Nephron progenitor cell (in vitro differentiated cells): ENCODE results near the gene GNAS.

Experiments used
- DNase-seq: peaks from one replicate; pipeline ENCODE4 v3.0.0; 2021
- H3K27ac Mint-ChIP-seq: 2 replicates; pipeline ENCODE4 v1.8.0; 2021; ENCODE audit warnings: mild to moderate bottlenecking, moderate library complexity, mixed read lengths
- H3K27me3 Mint-ChIP-seq: 2 replicates; pipeline ENCODE4 v1.8.0; 2021; ENCODE audit warnings: mild to moderate bottlenecking, low read depth, mixed read lengths; ENCODE audit not compliant: poor library complexity
- H3K36me3 Mint-ChIP-seq: 2 replicates; pipeline ENCODE4 v1.8.0; 2021; ENCODE audit warnings: low read depth, mixed read lengths
- H3K4me1 Mint-ChIP-seq: 2 replicates; pipeline ENCODE4 v1.8.0; 2021; ENCODE audit warnings: mixed read lengths
- H3K4me3 Mint-ChIP-seq: 2 replicates; pipeline ENCODE4 v1.8.0; 2021; ENCODE audit warnings: mild to moderate bottlenecking, moderate library complexity, mixed read lengths
- H3K9me3 Mint-ChIP-seq: 2 replicates; pipeline ENCODE4 v1.8.0; 2021; ENCODE audit warnings: mild to moderate bottlenecking, moderate library complexity, mixed read lengths
- TF ChIP-seq, protein P1 (sequence below): fragments of 200-600 bp; sonication (generic); IDR thresholded peaks from 2 replicates; pipeline ENCODE4 v1.5.0; 2021; ENCODE audit warnings: antibody characterized with exemption

GNAS gene

DNA sequence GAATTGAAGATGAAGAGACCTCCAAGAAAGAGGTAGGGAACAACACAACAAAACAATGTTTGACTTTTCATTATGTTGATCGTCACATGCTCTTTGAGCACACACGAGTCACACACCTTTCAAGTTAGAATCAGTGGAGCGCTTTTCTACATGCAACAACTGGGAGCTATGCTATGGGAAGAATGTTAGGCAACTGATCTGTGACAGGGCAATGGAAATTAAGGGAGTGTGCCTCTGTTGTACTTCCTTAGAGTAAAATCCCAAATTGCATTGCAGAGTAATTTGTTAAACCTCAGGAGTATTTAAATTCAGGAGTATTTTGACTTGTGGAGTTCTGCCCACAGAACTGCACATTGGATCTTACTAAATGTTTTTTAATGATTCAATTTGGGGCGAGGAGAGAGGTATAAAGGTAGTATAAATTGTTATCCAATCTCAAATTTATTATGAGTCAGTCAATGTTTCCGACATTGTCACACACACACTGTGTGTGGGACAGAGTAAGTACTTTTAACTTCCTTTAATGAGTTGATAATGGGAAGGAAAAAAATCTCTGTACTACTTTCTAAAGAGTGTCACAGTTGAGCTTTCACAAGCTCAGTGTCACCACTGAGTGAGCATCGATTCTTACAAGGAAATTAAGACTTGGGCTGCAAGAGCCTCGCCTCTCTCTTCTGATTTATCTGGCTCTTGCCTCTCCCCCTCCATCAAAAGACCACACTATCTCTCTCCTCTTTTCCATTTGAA is 10.7 kb downstream of the GNAS start:
- no peak for DNase-seq
- peaks cover 66% of the 10 kb centered on the region for H3K4me1 Mint-ChIP-seq
- H3K36me3 Mint-ChIP-seq, result no peaks in the 10 kb centered on the region
- TF ChIP-seq, protein P1, sequence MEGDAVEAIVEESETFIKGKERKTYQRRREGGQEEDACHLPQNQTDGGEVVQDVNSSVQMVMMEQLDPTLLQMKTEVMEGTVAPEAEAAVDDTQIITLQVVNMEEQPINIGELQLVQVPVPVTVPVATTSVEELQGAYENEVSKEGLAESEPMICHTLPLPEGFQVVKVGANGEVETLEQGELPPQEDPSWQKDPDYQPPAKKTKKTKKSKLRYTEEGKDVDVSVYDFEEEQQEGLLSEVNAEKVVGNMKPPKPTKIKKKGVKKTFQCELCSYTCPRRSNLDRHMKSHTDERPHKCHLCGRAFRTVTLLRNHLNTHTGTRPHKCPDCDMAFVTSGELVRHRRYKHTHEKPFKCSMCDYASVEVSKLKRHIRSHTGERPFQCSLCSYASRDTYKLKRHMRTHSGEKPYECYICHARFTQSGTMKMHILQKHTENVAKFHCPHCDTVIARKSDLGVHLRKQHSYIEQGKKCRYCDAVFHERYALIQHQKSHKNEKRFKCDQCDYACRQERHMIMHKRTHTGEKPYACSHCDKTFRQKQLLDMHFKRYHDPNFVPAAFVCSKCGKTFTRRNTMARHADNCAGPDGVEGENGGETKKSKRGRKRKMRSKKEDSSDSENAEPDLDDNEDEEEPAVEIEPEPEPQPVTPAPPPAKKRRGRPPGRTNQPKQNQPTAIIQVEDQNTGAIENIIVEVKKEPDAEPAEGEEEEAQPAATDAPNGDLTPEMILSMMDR, result no peak
- H3K27me3 Mint-ChIP-seq, result peaks cover 30% of the 10 kb centered on the region
- peak overlapping the region; percentile 77 for H3K27ac Mint-ChIP-seq
- H3K9me3 Mint-ChIP-seq, result no peaks in the 10 kb centered on the region
- H3K4me3 Mint-ChIP-seq, result no peak overlapping the region

DNA sequence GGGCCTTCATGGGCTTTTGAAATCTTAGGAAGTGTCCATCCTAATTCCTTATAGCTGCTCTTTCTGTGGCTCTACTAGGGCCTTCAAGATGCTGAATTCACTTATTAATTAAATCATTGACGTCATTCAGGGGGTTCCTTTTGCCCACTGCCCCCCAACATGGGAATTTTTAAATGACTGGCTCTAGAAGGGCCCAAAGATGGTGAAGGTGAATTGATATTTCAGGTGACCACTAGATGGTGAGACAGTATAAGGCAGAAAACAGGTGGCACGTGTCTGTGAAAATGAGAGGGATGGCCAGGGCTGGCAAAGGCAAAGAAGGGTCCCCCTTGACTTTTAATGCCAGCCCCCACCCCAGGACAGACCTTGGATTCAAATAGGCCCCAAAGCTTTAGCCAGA is 11.8 kb downstream of the GNAS start:
- no peaks in the 10 kb centered on the region for H3K9me3 Mint-ChIP-seq
- no peak for DNase-seq
- no peak overlapping the region for H3K4me3 Mint-ChIP-seq
- no peak overlapping the region for H3K27ac Mint-ChIP-seq
- peaks cover 18% of the 10 kb centered on the region for H3K27me3 Mint-ChIP-seq
- TF ChIP-seq, protein P1, result no peak
- no peaks in the 10 kb centered on the region for H3K36me3 Mint-ChIP-seq
- peaks cover 77% of the 10 kb centered on the region for H3K4me1 Mint-ChIP-seq

DNA sequence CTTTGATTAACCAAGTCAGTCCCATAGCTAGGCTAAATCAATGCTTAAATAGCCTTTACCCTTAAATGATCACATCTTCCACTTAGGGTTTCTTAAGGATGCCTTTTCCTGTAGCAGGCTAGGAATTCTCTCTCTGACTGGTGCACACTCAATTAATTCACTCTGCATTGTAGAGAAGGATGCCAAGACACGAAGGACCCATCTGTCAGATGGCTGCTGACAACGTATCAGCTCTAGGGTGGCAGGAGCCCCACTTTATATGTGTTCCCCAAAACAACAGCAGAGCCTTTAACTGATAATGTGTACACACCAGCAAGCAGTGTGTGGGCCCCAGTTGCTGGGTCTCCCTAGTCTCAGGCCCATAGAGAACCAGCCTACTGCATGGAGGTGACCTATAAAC is 13.3 kb downstream of the GNAS start:
- H3K4me1 Mint-ChIP-seq, result peaks cover 82% of the 10 kb centered on the region
- no peak for DNase-seq
- no peak overlapping the region for H3K4me3 Mint-ChIP-seq
- peaks cover under 1% of the 10 kb centered on the region for H3K36me3 Mint-ChIP-seq
- peaks cover under 1% of the 10 kb centered on the region for H3K9me3 Mint-ChIP-seq
- TF ChIP-seq, protein P1, result no peak
- H3K27me3 Mint-ChIP-seq, result peaks cover 7% of the 10 kb centered on the region
- peak overlapping the region; percentile 34 for H3K27ac Mint-ChIP-seq

DNA sequence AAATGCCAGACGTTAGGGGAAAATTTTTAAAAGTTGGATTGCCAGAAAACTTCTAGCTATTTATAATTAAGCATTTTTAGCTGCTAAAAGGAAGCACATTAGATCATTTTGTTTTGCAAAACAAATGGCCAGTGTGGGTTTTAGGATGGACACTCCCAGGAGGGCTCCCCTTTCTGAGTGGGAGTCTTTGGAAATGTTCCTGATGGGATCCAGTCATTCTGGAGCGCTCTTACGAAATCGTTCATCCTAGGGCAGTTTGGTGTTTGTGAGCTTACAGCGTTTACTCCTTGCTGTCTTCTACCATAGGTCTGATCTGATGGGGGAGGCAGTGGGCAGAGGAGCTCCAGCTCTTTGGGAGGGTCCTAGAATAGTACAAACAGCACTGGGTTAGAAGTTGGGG is 14.7 kb downstream of the GNAS start:
- peaks cover 5% of the 10 kb centered on the region for H3K9me3 Mint-ChIP-seq
- no peaks in the 10 kb centered on the region for H3K27me3 Mint-ChIP-seq
- peaks cover 4% of the 10 kb centered on the region for H3K36me3 Mint-ChIP-seq
- TF ChIP-seq, protein P1, result no peak
- no peak overlapping the region for H3K27ac Mint-ChIP-seq
- H3K4me3 Mint-ChIP-seq, result no peak overlapping the region
- no peak for DNase-seq
- H3K4me1 Mint-ChIP-seq, result peaks cover 77% of the 10 kb centered on the region

DNA sequence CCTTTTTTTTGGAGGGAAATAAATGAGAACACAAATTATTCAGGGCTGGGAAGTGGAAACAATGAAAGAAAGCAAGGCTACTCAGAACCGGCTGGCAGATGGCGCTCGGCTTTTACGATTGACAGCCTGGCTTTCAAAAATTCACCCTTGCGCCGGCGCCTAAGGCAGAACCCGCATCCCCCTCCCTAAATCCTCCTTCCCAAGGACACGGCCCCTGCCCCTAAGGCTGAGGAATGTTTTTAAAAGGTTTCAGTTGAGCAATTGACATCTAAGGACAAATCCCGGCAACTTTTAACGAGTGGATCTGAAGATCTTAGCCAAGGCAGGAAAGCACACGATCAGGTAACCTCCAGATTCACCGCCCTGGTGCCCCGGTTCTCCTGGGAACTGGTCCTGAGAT is 16.3 kb downstream of the GNAS start:
- H3K27ac Mint-ChIP-seq, result peak overlapping the region; percentile 77
- H3K4me3 Mint-ChIP-seq, result peak overlapping the region; percentile 51
- DNase-seq, result peak; percentile 66
- TF ChIP-seq, protein P1, result peak; percentile 17
- peaks cover 69% of the 10 kb centered on the region for H3K4me1 Mint-ChIP-seq
- H3K9me3 Mint-ChIP-seq, result peaks cover 9% of the 10 kb centered on the region
- no peaks in the 10 kb centered on the region for H3K27me3 Mint-ChIP-seq
- H3K36me3 Mint-ChIP-seq, result peaks cover 4% of the 10 kb centered on the region

DNA sequence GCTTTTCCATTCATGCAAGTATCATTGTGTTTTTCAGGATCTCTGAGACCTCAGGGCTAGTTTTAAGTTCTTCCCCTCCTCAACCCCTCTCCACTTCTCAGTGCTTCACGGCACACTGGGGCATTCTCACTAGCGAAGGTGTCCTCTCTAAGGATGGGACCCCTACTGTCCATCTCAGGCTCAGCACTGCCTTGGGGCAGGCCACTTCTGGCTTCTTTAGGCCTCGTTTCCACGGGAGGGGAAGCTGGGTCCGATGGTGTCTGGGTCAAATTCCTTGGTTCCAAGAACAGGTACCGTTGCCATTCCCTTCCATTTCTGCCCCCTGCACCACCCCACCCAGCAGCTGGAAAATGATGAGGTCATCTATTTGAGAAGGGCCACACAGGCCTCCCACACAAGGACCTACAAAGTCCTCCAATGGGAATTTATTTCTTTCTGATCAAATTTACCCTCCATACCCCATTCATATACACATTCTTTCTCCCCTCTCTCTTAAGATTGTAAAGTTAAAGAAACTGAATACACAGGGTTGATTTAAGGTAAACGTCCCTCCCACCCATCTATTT is 17.2 kb downstream of the GNAS start:
- no peak for DNase-seq
- Mint-ChIP-seq H3K4me3 (no peak overlapping the region), H3K4me1 (peaks cover 66% of the 10 kb centered on the region), H3K36me3 (peaks cover 4% of the 10 kb centered on the region), H3K27me3 (no peaks in the 10 kb centered on the region), H3K9me3 (peaks cover 9% of the 10 kb centered on the region), H3K27ac (no peak overlapping the region)
- TF ChIP-seq, protein P1, result no peak
